Vagina (tissue), 2 donors: ENCODE results near the gene NHSL2. TPM values are rescaled to one million over a fixed set of nuclear protein-coding genes. Genes with fewer than 3 reads are reported as not detected.

Experiments used
- DNase-seq, 2 donors: peaks; one replicate each; pipeline ENCODE4 v3.0.0-alpha.2; 2017; ENCODE audit errors: extremely low spot score in 2 of 2
- H3K27ac ChIP-seq: fragments of 200-600 bp; sonication (generic); one replicate; pipeline ENCODE4 v1.5.1; 2019
- H3K27me3 ChIP-seq: fragments of 200-600 bp; sonication (generic); one replicate; pipeline ENCODE4 v1.5.1; 2019
- H3K36me3 ChIP-seq, 2 donors: fragments of 200-600 bp; sonication (generic); one replicate each; pipeline ENCODE4 v1.5.1; 2017 to 2019
- H3K4me1 ChIP-seq: fragments of 200-600 bp; sonication (generic); one replicate; pipeline ENCODE4 v1.5.1; 2019
- H3K4me3 ChIP-seq, 2 donors: fragments of 200-600 bp; sonication (generic); 1 replicate in 1 of 2; 2 replicates in 1 of 2; pipeline ENCODE4 v1.5.1; 2016 to 2019
- H3K9me3 ChIP-seq: fragments of 200-600 bp; sonication (generic); one replicate; pipeline ENCODE4 v1.5.1; 2019
- CTCF ChIP-seq, 3 experiments: fragments of 450-650 bp in 2 of 3; fragments of 200-600 bp in 1 of 3; sonication (generic) in 1 of 3; IDR thresholded peaks; one replicate each; pipeline ENCODE4 v1.5.1; 2017 to 2019; ENCODE audit warnings: antibody characterized with exemption in 3 of 3, mild to moderate bottlenecking in 2 of 3, moderate library complexity in 2 of 3
- POLR2A ChIP-seq, 2 donors: fragments of 450-650 bp; IDR thresholded peaks; one replicate each; pipeline ENCODE4 v1.6.1; 2017; ENCODE audit warnings: antibody characterized with exemption in 2 of 2, mild to moderate bottlenecking in 2 of 2, moderate library complexity in 2 of 2
- POLR2AphosphoS5 ChIP-seq, 2 donors: sonication (generic); formaldehyde crosslinking; IDR thresholded peaks; one replicate each; pipeline ENCODE4 v1.9.0; 2017; ENCODE audit warnings: antibody characterized with exemption in 2 of 2, mild to moderate bottlenecking in 2 of 2, low read depth in 1 of 2; ENCODE audit not compliant: insufficient read depth in 1 of 2
- intact Hi-C: fragments of 100-400 bp; cut with DNase I; formaldehyde crosslinking; loops from one replicate; pipeline ENCODE4 v1.15.1; 2023
- total RNA-seq: library from RNA; depleted of rRNA; stranded (reverse); fragments of >200 nt; gene quantifications from one replicate; pipeline ENCODE4 v1.2.3, GENCODE V29; 2016

The NHSL2 gene
- total RNA-seq, 1 donor from 2014 or later, result 12.3 TPM

- DNase-seq, result no peak
- no peaks in the 10 kb centered on the region for H3K9me3 ChIP-seq
- TF ChIP-seq POLR2AphosphoS5 (IDR thresholded peaks at IDR 0.05; ENCODE audit: insufficient read depth in 1 of 2, low read depth in 1 of 2), result no peak
- TF ChIP-seq POLR2A (IDR thresholded peaks at IDR 0.05), result no peak
- no peak for TF ChIP-seq CTCF (IDR thresholded peaks at IDR 0.05)
- H3K4me1 ChIP-seq, result no peaks in the 10 kb centered on the region
- no peaks in the 10 kb centered on the region for H3K36me3 ChIP-seq
- H3K27me3 ChIP-seq, result no peaks in the 10 kb centered on the region
- no peak overlapping the region for H3K4me3 ChIP-seq
- intact Hi-C loops, result no loop called here
- no peak overlapping the region for H3K27ac ChIP-seq
Observed at GRCh38 chrX:72110876-72111708, 200.4 kb downstream of the NHSL2 start.

- Histone ChIP-seq H3K9me3 (no peaks in the 10 kb centered on the region), H3K4me3 (no peak overlapping the region), H3K27ac (no peak overlapping the region), H3K27me3 (no peaks in the 10 kb centered on the region), H3K4me1 (no peaks in the 10 kb centered on the region), H3K36me3 (no peaks in the 10 kb centered on the region)
- TF ChIP-seq POLR2A (IDR thresholded peaks at IDR 0.05), result no peak
- no peak for TF ChIP-seq CTCF (IDR thresholded peaks at IDR 0.05)
- no peak for TF ChIP-seq POLR2AphosphoS5 (IDR thresholded peaks at IDR 0.05; ENCODE audit: insufficient read depth in 1 of 2, low read depth in 1 of 2)
- intact Hi-C loops, result no loop called here
- no peak for DNase-seq
Observed at GRCh38 chrX:72113461-72113860, 202.8 kb downstream of the NHSL2 start.

GRCh38 chrX:72114306-72114705 is 203.7 kb downstream of the NHSL2 start:
- Histone ChIP-seq H3K36me3 (no peaks in the 10 kb centered on the region), H3K4me3 (no peak overlapping the region), H3K27ac (no peak overlapping the region), H3K9me3 (no peaks in the 10 kb centered on the region), H3K27me3 (no peaks in the 10 kb centered on the region), H3K4me1 (no peaks in the 10 kb centered on the region)
- no peak for DNase-seq
- intact Hi-C loops, result no loop called here
- TF ChIP-seq POLR2AphosphoS5 (IDR thresholded peaks at IDR 0.05; ENCODE audit: insufficient read depth in 1 of 2, low read depth in 1 of 2) (no peak), POLR2A (IDR thresholded peaks at IDR 0.05) (no peak), CTCF (IDR thresholded peaks at IDR 0.05) (no peak)

- intact Hi-C loops, result no loop called here
- no peaks in the 10 kb centered on the region for H3K36me3 ChIP-seq
- no peak overlapping the region for H3K27ac ChIP-seq
Observed at GRCh38 chrX:72114807-72115206, 204.2 kb downstream of the NHSL2 start.

More at GRCh38 chrX:72114807-72115206, 204.2 kb downstream of the NHSL2 start:
- no peak overlapping the region for H3K4me3 ChIP-seq
- no peaks in the 10 kb centered on the region for H3K9me3 ChIP-seq
- H3K27me3 ChIP-seq, result no peaks in the 10 kb centered on the region
- TF ChIP-seq POLR2A (IDR thresholded peaks at IDR 0.05) (no peak), CTCF (IDR thresholded peaks at IDR 0.05) (no peak), POLR2AphosphoS5 (IDR thresholded peaks at IDR 0.05; ENCODE audit: insufficient read depth in 1 of 2, low read depth in 1 of 2) (no peak)
- no peak for DNase-seq
- H3K4me1 ChIP-seq, result no peaks in the 10 kb centered on the region
